Esophagus squamous epithelium (tissue), 5 donors: Measurements from ENCODE around the gene MRPS6. TPM values are rescaled to one million over a fixed set of nuclear protein-coding genes. Genes with fewer than 3 reads are reported as not detected.

ENCODE experiments used
- DNase-seq: peaks from one replicate; lab custom pipeline; 2025; lab: John Stamatoyannopoulos, UW
- H3K27ac ChIP-seq, 4 donors: fragments of 200-600 bp; sonication (generic); one replicate each; pipeline ENCODE4 v1.5.1; 2016 to 2019; ENCODE audit warnings: mild to moderate bottlenecking in 1 of 4
- H3K27me3 ChIP-seq, 4 donors: fragments of 200-600 bp; sonication (generic); 1 replicate in 3 of 4; 2 replicates in 1 of 4; pipeline versions ENCODE4 v1.5.1 to v1.6.0; 2017 to 2021; ENCODE audit warnings: antibody characterized with exemption in 1 of 4
- H3K36me3 ChIP-seq, 3 donors: fragments of 200-600 bp; sonication (generic); one replicate each; pipeline ENCODE4 v1.5.1; 2016 to 2019
- H3K4me1 ChIP-seq, 3 donors: fragments of 200-600 bp; sonication (generic); one replicate each; pipeline ENCODE4 v1.5.1; 2017 to 2019
- H3K4me3 ChIP-seq, 4 donors: fragments of 200-600 bp; sonication (generic); 1 replicate in 3 of 4; 2 replicates in 1 of 4; pipeline ENCODE4 v1.5.1; 2016 to 2019; ENCODE audit warnings: mild to moderate bottlenecking in 2 of 4, moderate library complexity in 1 of 4
- H3K9me3 ChIP-seq, 3 donors: fragments of 200-600 bp; sonication (generic); one replicate each; pipeline ENCODE4 v1.5.1; 2016 to 2019
- POLR2A ChIP-seq, 4 donors: fragments of 450-650 bp; IDR thresholded peaks; one replicate each; pipeline ENCODE4 v1.6.1; 2017; ENCODE audit warnings: antibody characterized with exemption in 4 of 4, mild to moderate bottlenecking in 4 of 4, moderate library complexity in 3 of 4
- WGBS, 2 donors: methylation state at CpG; one replicate each; pipeline ENCODE4 v1.1.5; 2018; 5-methylcytosine and 5-hydroxymethylcytosine counted together
- intact Hi-C: fragments of 100-400 bp; cut with DNase I; formaldehyde crosslinking; loops from one replicate; pipeline ENCODE4 v1.15.0; 2022
- total RNA-seq, 4 donors: library from RNA; depleted of rRNA; stranded (reverse); fragments of >200 nt; gene quantifications; one replicate each; pipeline ENCODE4 v1.1.0, GENCODE V29; 2016
- TF ChIP-seq, protein P1 (sequence below), 6 experiments: fragments of 450-650 bp in 4 of 6; fragments of 200-600 bp in 2 of 6; sonication (generic) in 2 of 6; IDR thresholded peaks; one replicate each; pipeline ENCODE4 v1.5.1; 2016 to 2019; ENCODE audit warnings: antibody characterized with exemption in 6 of 6, mild to moderate bottlenecking in 4 of 6, moderate library complexity in 4 of 6
- donor health status: DM: yes; HTN: yes; CAD: no.

The MRPS6 gene
- total RNA-seq, 4 donors from 2014 or later = 13.4 to 32.2 (median 20.1) TPM

DNA sequence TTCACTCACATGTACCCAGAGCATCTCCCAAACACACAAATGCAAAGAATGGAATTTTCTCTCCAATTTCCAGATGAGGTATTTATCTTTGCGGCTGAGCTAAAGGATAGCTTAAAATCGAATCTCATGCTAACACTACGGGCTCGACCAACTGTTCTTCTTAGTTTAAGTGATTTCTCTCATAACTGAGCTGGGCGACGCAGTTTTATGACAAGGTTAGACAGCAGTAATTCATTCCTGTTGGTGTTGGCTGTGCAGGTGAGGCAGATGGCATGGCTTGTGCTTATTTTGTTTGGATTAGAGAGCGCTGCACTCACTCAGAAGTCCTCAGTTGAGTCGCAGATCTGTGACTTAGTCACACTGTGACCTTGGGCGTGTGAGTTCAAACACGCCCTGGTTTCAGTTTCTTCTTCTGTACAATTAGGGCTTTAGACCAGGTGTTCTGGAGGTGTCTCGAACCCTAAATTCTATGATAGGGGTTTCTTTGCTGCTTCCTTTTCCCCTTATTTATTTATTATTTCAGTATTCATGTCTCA lies 41.5 kb upstream of the MRPS6 start:
- no peaks in the 10 kb centered on the region for H3K36me3 ChIP-seq
- H3K4me1 ChIP-seq = peaks cover 0 to 12% (median 0%) of the 10 kb centered on the region in 3 donors
- no peaks in the 10 kb centered on the region for H3K27me3 ChIP-seq
- H3K4me3 ChIP-seq = no peak overlapping the region
- no peaks in the 10 kb centered on the region for H3K9me3 ChIP-seq
- intact Hi-C loops = loop anchor here (10.0 kb wide), 1 partner anchor 63 kb away; no protein-coding TSS in a partner anchor
- TF ChIP-seq POLR2A (IDR thresholded peaks at IDR 0.05) = no peak
- TF ChIP-seq, protein P1, sequence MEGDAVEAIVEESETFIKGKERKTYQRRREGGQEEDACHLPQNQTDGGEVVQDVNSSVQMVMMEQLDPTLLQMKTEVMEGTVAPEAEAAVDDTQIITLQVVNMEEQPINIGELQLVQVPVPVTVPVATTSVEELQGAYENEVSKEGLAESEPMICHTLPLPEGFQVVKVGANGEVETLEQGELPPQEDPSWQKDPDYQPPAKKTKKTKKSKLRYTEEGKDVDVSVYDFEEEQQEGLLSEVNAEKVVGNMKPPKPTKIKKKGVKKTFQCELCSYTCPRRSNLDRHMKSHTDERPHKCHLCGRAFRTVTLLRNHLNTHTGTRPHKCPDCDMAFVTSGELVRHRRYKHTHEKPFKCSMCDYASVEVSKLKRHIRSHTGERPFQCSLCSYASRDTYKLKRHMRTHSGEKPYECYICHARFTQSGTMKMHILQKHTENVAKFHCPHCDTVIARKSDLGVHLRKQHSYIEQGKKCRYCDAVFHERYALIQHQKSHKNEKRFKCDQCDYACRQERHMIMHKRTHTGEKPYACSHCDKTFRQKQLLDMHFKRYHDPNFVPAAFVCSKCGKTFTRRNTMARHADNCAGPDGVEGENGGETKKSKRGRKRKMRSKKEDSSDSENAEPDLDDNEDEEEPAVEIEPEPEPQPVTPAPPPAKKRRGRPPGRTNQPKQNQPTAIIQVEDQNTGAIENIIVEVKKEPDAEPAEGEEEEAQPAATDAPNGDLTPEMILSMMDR (IDR thresholded peaks at IDR 0.05) = no peak
- no peak overlapping the region for H3K27ac ChIP-seq
- 79 to 86% methylated on average over 11 of the region's 11 CpGs for WGBS, 2 donors
- no peak for DNase-seq

DNA sequence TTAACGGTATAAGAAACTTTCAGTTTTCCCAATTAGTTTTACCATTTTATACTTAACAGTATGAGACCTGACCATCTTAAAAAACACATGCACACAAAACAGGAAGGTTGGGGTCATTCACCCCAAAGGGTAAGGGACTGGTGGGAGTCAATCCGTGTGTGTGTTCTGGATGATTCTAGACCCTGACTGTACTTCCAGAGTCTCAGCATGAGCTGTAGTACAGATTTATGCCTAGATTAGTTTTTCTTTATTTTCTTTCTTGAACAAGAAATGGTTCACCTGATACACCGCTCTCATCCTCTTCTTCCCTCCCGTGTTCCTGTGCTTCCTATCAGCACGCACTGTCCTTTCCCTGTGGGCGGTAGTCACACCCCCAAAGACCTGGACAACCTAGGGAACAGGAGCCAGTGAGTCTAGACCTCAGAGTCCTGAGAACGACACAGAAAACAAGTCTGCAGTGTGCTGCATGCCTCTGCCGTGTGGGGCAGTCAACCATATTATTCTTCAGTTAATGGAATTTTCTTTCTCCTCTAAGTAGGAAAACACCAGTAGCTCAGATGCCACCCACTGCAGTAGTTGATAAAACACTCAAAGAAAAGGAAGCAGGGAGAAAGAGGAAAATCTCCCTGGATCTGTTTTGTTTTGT lies 38.9 kb upstream of the MRPS6 start:
- Histone ChIP-seq H3K36me3 (no peaks in the 10 kb centered on the region), H3K27me3 (no peaks in the 10 kb centered on the region), H3K9me3 (no peaks in the 10 kb centered on the region), H3K4me3 (no peak overlapping the region), H3K4me1 (peaks cover 0 to 12% (median 0%) of the 10 kb centered on the region in 3 donors), H3K27ac (no peak overlapping the region)
- TF ChIP-seq, protein P1 (IDR thresholded peaks at IDR 0.05) = no peak
- no peak for TF ChIP-seq POLR2A (IDR thresholded peaks at IDR 0.05)
- DNase-seq = no peak
- WGBS, 2 donors = 75 to 79% methylated on average over 6 to 8 of the region's 8 CpGs
- intact Hi-C loops = loop anchor here (10.0 kb wide), 1 partner anchor 60 kb away; no protein-coding TSS in a partner anchor

DNA sequence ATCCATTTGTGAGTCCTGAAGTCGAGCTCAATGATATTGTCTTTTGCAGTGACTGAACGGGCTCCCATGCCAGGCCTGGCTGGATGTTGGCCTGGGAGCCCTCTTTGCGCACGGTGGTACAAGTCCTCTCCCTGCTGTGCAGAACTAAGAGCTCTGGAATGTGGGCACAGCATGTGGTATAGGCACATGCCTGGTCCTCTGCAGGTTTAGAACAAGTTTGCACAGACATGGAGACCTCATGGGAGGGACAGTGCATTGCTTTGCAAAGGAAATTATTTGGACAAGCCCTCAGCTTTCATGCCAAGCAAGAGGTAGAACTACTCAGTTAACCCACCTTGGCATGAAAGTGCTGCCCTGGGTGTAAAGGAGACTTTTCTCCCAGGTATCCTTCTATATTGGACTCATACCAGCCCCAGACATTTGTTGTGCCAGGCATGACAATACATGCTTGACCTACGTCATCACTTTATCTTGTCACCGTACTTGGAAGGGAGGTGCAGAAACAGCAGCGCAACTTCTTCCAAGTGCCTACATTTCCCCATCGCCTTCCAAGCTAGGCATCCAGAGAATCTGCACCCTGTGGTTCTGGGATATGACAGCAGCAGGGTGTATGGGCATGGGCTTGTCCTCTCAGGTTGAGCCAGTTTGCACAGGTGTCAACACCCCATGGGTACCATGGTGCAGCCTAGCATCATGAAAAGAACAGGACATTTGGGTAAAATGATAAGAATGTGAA lies 37.6 kb upstream of the MRPS6 start:
- Histone ChIP-seq H3K27ac (peak overlapping the region in 2 of 4 donors; percentile 14), H3K9me3 (no peaks in the 10 kb centered on the region), H3K4me3 (no peak overlapping the region), H3K36me3 (no peaks in the 10 kb centered on the region), H3K27me3 (no peaks in the 10 kb centered on the region), H3K4me1 (peaks cover 0 to 12% (median 0%) of the 10 kb centered on the region in 3 donors)
- DNase-seq = no peak
- intact Hi-C loops = loop anchor here (10.0 kb wide), 1 partner anchor 59 kb away; no protein-coding TSS in a partner anchor
- no peak for TF ChIP-seq POLR2A (IDR thresholded peaks at IDR 0.05)
- TF ChIP-seq, protein P1 (IDR thresholded peaks at IDR 0.05) = no peak
- 31 to 67% methylated on average over 4 to 5 of the region's 8 CpGs for WGBS, 2 donors

DNA sequence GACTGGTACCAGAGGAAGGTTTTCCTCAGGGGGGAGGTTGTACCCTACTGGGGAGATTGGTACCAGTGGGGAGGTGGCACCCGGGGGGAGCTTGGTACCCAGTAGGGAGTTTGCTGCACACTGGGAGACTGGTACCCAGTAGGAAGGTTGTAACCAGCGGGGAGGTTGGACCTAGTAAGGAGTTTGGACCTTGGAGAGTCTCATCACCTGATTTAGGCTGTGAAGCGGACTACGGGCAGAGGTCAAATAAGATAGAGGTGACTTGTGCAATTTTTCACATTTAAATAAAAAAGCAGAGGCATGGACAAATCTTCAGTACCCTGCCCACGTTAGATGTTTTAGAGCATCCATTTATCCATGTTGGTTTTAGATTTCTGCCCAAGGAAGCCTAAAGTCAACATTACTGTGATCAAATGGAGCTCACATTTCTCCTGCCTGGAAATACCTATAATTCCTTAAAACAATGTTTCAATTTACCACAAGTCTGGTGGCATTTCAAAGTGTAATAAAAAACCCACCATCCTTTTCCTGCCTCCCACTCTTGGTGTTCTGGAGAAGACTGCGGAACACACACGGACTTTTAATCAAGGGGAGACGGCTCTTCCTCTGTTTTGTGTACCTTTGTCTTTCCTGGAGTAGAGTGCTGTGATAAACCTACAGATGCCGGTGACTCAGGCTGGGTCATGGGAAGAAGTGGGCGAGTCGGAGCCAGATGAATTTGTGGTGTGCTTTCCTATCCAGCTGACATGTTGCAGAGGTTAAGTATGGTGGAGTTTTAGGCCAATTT lies 36.2 kb upstream of the MRPS6 start:
- Histone ChIP-seq H3K27ac (no peak overlapping the region), H3K4me3 (no peak overlapping the region), H3K36me3 (no peaks in the 10 kb centered on the region), H3K4me1 (peaks cover 0 to 12% (median 0%) of the 10 kb centered on the region in 3 donors), H3K27me3 (no peaks in the 10 kb centered on the region), H3K9me3 (no peaks in the 10 kb centered on the region)
- no peak for TF ChIP-seq POLR2A (IDR thresholded peaks at IDR 0.05)
- TF ChIP-seq, protein P1 (IDR thresholded peaks at IDR 0.05) = no peak
- intact Hi-C loops = loop anchor here (10.0 kb wide), 1 partner anchor 58 kb away; no protein-coding TSS in a partner anchor
- DNase-seq = no peak
- WGBS, 2 donors = 61 to 70% methylated on average over 10 to 11 of the region's 11 CpGs
